CD14-positive monocyte (primary cell): ENCODE results near the gene GPC6. TPM values are rescaled to one million over a fixed set of nuclear protein-coding genes. Genes with fewer than 3 reads are reported as not detected.

Experiments used
- DNase-seq, 3 donors: peaks; one replicate each; pipeline ENCODE4 v3.0.0-alpha.2; 2011 to 2022
- H2AFZ ChIP-seq: 2 replicates; pipeline ENCODE4 v1.6.0; 2012; ENCODE audit warnings: mild to moderate bottlenecking, low read depth, low read length, inconsistent platforms; ENCODE audit not compliant: insufficient read depth, poor library complexity, severe bottlenecking
- H3K27ac ChIP-seq, 2 donors: 1 replicate in 1 of 2; 2 replicates in 1 of 2; pipeline ENCODE4 v1.5.1; 2012 to 2013; ENCODE audit warnings: low read length in 2 of 2, control low read depth in 1 of 2, inconsistent platforms in 1 of 2, low read depth in 1 of 2, mild to moderate bottlenecking in 1 of 2
- H3K27me3 ChIP-seq, 2 donors: one replicate each; pipeline versions ENCODE4 v1.6.0 to v1.6.1; 2011 to 2013; ENCODE audit warnings: low read length in 2 of 2; ENCODE audit not compliant: control insufficient read depth in 2 of 2, insufficient read depth in 2 of 2
- H3K36me3 ChIP-seq, 2 donors: replicated peaks in 1 of 2; 1 replicate in 1 of 2; 2 replicates in 1 of 2; pipeline versions ENCODE4 v1.5.1 to v1.6.1; 2012 to 2013; ENCODE audit warnings: low read length in 2 of 2, control low read depth in 1 of 2, inconsistent platforms in 1 of 2, mild to moderate bottlenecking in 1 of 2; ENCODE audit not compliant: insufficient read depth in 2 of 2, control insufficient read depth in 1 of 2
- H3K4me1 ChIP-seq, 2 donors: 1 replicate in 1 of 2; 2 replicates in 1 of 2; pipeline versions ENCODE4 v1.5.1 to v1.6.1; 2012 to 2013; ENCODE audit warnings: low read length in 2 of 2, control low read depth in 1 of 2, inconsistent platforms in 1 of 2, mild to moderate bottlenecking in 1 of 2, moderate library complexity in 1 of 2; ENCODE audit not compliant: insufficient read depth in 2 of 2, control insufficient read depth in 1 of 2
- H3K4me2 ChIP-seq: replicated peaks from 2 replicates; pipeline ENCODE3; 2012; ENCODE audit warnings: low read length, moderate library complexity, mild to moderate bottlenecking; ENCODE audit not compliant: poor library complexity, severe bottlenecking; ENCODE audit errors: extremely low read depth
- H3K4me3 ChIP-seq, 3 experiments: fragments of 200-600 bp in 1 of 3; sonication (generic) in 1 of 3; replicated peaks in 1 of 3; 1 replicate in 2 of 3; 2 replicates in 1 of 3; pipeline ENCODE4 v1.5.1; 2011 to 2013; ENCODE audit warnings: low read length in 3 of 3, mild to moderate bottlenecking in 3 of 3, control low read depth in 2 of 3, low read depth in 2 of 3, inconsistent platforms in 1 of 3, moderate library complexity in 1 of 3
- H3K79me2 ChIP-seq: 2 replicates; pipeline ENCODE4 v1.6.0; 2012; ENCODE audit warnings: mild to moderate bottlenecking, control low read depth, inconsistent platforms, low read length, moderate library complexity; ENCODE audit not compliant: insufficient read depth
- H3K9ac ChIP-seq: 2 replicates; pipeline ENCODE4 v1.6.0; 2017; ENCODE audit warnings: low read length, mild to moderate bottlenecking; ENCODE audit not compliant: insufficient read depth, poor library complexity, severe bottlenecking
- H3K9me3 ChIP-seq, 2 donors: replicated peaks in 1 of 2; 1 replicate in 1 of 2; 2 replicates in 1 of 2; pipeline versions ENCODE4 v1.5.1 to v1.6.1; 2012 to 2013; ENCODE audit warnings: low read length in 2 of 2, control low read depth in 1 of 2; ENCODE audit not compliant: control insufficient read depth in 1 of 2, insufficient read depth in 1 of 2
- H4K20me1 ChIP-seq: 2 replicates; pipeline ENCODE4 v1.6.0; 2012; ENCODE audit warnings: mild to moderate bottlenecking, low read length, control low read depth, moderate library complexity; ENCODE audit not compliant: insufficient read depth
- H3K27ac Mint-ChIP-seq, 7 donors: one replicate each; pipeline ENCODE4 v1.8.0; 2020; ENCODE audit warnings: mild to moderate bottlenecking in 7 of 7, mixed read lengths in 7 of 7, moderate library complexity in 6 of 7, inconsistent platforms in 2 of 7
- H3K27me3 Mint-ChIP-seq, 3 donors: one replicate each; pipeline ENCODE4 v1.8.0; 2021 to 2022; ENCODE audit warnings: low read depth in 3 of 3, mild to moderate bottlenecking in 3 of 3, mixed read lengths in 3 of 3, moderate library complexity in 3 of 3, inconsistent platforms in 1 of 3
- H3K36me3 Mint-ChIP-seq, 2 donors: one replicate each; pipeline ENCODE4 v1.8.0; 2020; ENCODE audit warnings: mixed read lengths in 2 of 2, inconsistent platforms in 1 of 2, mild to moderate bottlenecking in 1 of 2
- H3K4me1 Mint-ChIP-seq: one replicate; pipeline ENCODE4 v1.8.0; 2020; ENCODE audit warnings: mild to moderate bottlenecking, mixed read lengths
- H3K4me3 Mint-ChIP-seq, 2 donors: one replicate each; pipeline ENCODE4 v1.8.0; 2020; ENCODE audit warnings: mild to moderate bottlenecking in 2 of 2, mixed read lengths in 2 of 2, moderate library complexity in 1 of 2
- H3K9me3 Mint-ChIP-seq, 7 donors: one replicate each; pipeline ENCODE4 v1.8.0; 2020 to 2022; ENCODE audit warnings: mixed read lengths in 7 of 7, mild to moderate bottlenecking in 6 of 7, moderate library complexity in 6 of 7, inconsistent platforms in 2 of 7
- WGBS: methylation state at CpG from one replicate; pipeline ENCODE4 v1.1.5; 2013; ENCODE audit warnings: missing lambda C conversion rate; ENCODE audit not compliant: insufficient coverage; 5-methylcytosine and 5-hydroxymethylcytosine counted together
- intact Hi-C, 2 donors: fragments of 100-400 bp; cut with micrococcal nuclease; formaldehyde crosslinking; loops; one replicate each; pipeline versions ENCODE4 v1.15.0 to v1.15.1; 2023
- polyA plus RNA-seq, 3 donors: library from polyadenylated mRNA; depleted of rRNA in 1 of 3; unstranded in 2 of 3; stranded (reverse) in 1 of 3; fragments of 300-500 nt in 2 of 3; fragments of >200 nt in 1 of 3; fragmentation: Illumina TruSeq in 2 of 3; gene quantifications; 1 replicate in 2 of 3; 2 replicates in 1 of 3; pipeline ENCODE4 v1.2.3, GENCODE V29; 2012 to 2021
- TF ChIP-seq, protein P1 (sequence below): fragments of 200-600 bp; IDR thresholded peaks from one replicate; pipeline ENCODE4 v1.8.0; 2022; ENCODE audit warnings: antibody characterized with exemption, mild to moderate bottlenecking

The GPC6 gene
- polyA plus RNA-seq, 3 donors, result not detected

DNA sequence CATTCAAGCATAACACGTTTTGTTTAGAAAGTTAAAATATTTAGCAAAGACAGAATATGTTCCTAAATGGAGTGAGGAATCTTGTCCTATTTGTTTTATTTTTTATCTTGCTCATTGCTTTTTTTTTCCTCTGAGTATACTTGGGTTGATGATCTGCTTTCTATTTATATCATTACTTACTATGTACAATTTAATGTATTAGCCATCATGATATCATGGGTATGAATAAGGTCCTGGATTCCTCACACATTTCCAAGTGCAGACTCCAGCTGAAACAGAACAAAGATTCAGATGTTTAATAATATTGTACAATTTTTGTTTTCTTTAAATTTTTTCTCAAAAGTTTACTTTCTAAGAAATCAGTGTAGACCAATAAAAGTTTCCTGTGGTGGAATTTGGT is 388.2 kb downstream of the GPC6 start:
- H3K36me3 ChIP-seq, result no peaks in the 10 kb centered on the region
- H3K4me1 Mint-ChIP-seq, result no peaks in the 10 kb centered on the region
- no CpG with 5 or more reads among the region's 1 CpG for WGBS
- peaks cover 0 to 3% (median 0%) of the 10 kb centered on the region in 3 donors for H3K27me3 Mint-ChIP-seq
- H3K9me3 Mint-ChIP-seq, result peaks cover 0 to 4% (median 0%) of the 10 kb centered on the region in 7 donors
- no peaks in the 10 kb centered on the region for H4K20me1 ChIP-seq
- H3K27ac Mint-ChIP-seq, result no peak overlapping the region
- intact Hi-C loops, result no loop called here
- no peaks in the 10 kb centered on the region for H3K9me3 ChIP-seq
- no peak overlapping the region for H3K4me3 ChIP-seq
- no peaks in the 10 kb centered on the region for H3K36me3 Mint-ChIP-seq
- TF ChIP-seq, protein P1, sequence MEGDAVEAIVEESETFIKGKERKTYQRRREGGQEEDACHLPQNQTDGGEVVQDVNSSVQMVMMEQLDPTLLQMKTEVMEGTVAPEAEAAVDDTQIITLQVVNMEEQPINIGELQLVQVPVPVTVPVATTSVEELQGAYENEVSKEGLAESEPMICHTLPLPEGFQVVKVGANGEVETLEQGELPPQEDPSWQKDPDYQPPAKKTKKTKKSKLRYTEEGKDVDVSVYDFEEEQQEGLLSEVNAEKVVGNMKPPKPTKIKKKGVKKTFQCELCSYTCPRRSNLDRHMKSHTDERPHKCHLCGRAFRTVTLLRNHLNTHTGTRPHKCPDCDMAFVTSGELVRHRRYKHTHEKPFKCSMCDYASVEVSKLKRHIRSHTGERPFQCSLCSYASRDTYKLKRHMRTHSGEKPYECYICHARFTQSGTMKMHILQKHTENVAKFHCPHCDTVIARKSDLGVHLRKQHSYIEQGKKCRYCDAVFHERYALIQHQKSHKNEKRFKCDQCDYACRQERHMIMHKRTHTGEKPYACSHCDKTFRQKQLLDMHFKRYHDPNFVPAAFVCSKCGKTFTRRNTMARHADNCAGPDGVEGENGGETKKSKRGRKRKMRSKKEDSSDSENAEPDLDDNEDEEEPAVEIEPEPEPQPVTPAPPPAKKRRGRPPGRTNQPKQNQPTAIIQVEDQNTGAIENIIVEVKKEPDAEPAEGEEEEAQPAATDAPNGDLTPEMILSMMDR, result no peak
- no peak overlapping the region for H3K4me2 ChIP-seq
- no peaks in the 10 kb centered on the region for H3K4me1 ChIP-seq
- no peaks in the 10 kb centered on the region for H3K27me3 ChIP-seq
- H3K9ac ChIP-seq, result no peak overlapping the region
- no peak overlapping the region for H3K4me3 Mint-ChIP-seq
- no peak for DNase-seq
- H2AFZ ChIP-seq, result no peak overlapping the region
- H3K79me2 ChIP-seq, result no peaks in the 10 kb centered on the region
- H3K27ac ChIP-seq, result no peak overlapping the region

DNA sequence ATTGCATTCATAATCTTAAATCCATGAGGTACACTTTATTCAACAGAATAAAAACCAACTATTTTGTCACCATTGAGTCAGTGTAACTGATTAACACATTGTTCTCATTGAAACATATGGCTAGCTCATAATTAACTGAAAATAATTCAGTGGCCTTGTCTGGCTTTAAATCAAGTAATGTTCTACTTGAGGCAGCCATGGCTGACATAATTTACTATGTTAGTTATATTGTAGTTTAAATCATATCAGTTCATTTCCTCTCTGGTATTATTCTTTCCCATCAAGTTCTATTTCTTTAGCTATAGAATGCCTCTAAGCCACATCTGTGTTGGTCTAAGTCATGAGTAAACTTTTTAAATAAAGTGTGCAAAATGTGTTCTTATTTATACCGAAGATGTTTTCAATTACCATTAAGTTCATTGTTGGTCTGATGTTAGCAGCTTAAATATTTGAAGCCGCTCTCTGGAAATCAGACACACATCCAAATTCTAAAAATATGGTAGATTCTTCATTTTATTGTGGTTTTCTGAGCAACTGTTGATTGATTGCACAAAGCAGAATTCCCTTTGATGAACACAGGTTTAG is 393.7 kb downstream of the GPC6 start:
- Histone ChIP-seq H3K79me2 (no peaks in the 10 kb centered on the region), H3K27ac (no peak overlapping the region), H3K4me3 (no peak overlapping the region), H3K4me2 (no peak overlapping the region), H4K20me1 (no peaks in the 10 kb centered on the region), H3K4me1 (no peaks in the 10 kb centered on the region), H3K9me3 (no peaks in the 10 kb centered on the region), H3K36me3 (no peaks in the 10 kb centered on the region), H2AFZ (no peak overlapping the region), H3K27me3 (no peaks in the 10 kb centered on the region), H3K9ac (no peak overlapping the region)
- Mint-ChIP-seq H3K4me3 (no peak overlapping the region), H3K27me3 (peaks cover 0 to 3% (median 0%) of the 10 kb centered on the region in 3 donors), H3K27ac (no peak overlapping the region), H3K36me3 (no peaks in the 10 kb centered on the region), H3K9me3 (peaks cover 0 to 6% (median 2%) of the 10 kb centered on the region in 7 donors), H3K4me1 (no peaks in the 10 kb centered on the region)
- no CpG with 5 or more reads among the region's 2 CpGs for WGBS
- intact Hi-C loops, result no loop called here
- TF ChIP-seq, protein P1, result no peak
- no peak for DNase-seq
